GM19099 (cell line): ENCODE results near the gene ECM2.

ENCODE experiments used
- POLR2A ChIP-seq: IDR thresholded peaks from 3 replicates; pipeline ENCODE4 v1.6.1; 2011; ENCODE audit warnings: low read depth; ENCODE audit not compliant: insufficient read length; ENCODE audit errors: extremely low read depth

The ECM2 gene

DNA sequence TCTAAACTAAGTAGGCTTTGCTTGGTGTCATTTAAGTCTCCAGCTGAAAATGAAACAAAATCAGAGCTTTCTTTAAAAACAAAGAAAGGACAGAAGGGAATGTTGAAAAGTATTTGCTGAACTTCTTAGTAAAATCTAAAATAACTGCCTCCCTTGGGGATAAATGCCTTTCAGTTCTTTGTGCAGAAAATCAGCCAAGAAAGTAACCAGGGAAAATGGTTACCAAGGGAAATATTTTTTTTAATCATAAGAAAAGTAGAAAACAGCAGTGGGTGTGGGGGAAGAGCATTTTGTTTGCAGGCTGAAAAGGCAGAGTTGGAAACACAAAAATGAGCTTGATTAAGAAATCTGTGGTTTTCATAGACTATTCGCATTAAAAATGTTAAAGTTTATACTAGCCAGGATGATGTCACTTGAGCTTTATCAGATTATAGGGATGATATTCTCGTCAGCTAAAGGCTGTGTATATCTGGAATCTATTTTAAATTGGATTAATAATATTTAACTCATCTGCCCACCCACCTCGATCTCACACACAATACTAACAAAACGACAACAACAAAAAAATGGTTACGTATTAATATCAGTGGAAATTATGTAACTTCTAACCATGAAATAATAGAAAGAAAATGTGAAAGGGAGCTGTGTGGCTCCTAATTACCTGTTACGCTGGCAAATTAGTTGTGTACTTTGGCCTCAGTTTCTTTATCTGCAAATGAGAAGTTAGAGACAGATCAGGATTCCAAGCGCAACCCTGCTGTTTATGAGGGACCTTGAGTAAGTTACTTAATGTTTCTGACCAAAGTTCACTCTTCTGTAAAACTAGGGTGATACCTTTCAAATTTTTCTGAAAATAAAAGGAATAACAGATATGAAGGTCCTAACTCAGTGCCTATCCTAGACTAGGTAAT, at the start of gene ECM2:
Gene ECM2, minus strand, starts transcription at position 51 of the 911 bp plus-strand sequence. CDS start 13,124 bp downstream, outside the sequence.
- no peak for TF ChIP-seq POLR2A

DNA sequence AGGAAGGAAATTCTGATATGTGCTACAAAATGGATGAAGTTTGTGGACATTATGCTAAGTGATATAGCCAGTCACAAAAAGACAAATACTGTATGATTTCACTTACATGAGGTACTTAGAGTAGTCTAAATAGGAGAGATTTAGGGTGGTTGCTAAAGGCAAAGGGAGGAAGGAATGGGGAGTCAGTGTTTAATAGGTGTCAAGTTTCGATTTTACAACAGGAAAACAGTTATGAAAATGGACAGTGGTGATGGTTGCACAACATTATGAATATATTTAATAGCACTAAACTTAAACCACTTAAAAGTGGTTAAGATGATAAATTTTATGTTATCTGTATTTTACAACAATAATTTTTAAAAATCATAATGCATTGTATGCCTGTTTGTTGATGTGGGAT, 40.4 kb upstream of the ECM2 start:
- no peak for TF ChIP-seq POLR2A

DNA sequence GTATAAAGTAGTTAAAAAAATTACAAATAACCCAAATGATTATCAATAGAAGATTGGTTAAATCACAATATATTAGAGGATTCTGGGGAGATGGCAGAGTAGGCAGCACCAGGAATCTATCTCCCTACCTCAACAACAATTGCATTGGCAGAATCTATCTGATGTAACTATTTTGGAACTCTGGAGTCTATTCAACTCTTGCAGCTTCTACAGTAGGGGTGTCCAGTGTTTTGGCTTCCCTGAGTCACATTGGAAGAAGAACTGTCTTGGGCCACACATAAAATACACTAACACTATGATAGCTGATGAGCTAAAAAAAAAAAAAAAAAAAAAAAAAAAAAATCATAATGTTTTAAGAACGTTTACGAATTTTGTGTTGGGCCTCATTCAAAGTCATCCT, 29.2 kb upstream of the ECM2 start:
- no peak for TF ChIP-seq POLR2A

DNA sequence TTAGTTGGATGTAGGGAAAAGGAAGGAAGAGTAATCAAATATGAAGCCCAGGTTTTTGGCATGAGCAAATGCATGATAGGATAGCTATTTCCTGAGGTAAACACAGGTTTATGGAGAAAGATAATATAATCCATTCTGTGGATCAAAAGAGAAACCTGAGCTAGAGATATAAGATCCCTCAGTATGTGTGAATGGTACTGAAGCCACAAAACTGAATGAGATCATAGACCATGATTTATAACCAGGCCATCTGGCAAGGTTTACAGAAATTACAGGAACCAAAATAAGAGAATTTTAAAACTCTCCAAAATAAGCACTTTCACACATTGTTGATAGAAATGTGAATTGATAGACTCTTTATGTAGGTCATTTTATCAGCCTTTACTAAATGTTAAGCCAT, 28.7 kb upstream of the ECM2 start:
- TF ChIP-seq POLR2A: no peak

DNA sequence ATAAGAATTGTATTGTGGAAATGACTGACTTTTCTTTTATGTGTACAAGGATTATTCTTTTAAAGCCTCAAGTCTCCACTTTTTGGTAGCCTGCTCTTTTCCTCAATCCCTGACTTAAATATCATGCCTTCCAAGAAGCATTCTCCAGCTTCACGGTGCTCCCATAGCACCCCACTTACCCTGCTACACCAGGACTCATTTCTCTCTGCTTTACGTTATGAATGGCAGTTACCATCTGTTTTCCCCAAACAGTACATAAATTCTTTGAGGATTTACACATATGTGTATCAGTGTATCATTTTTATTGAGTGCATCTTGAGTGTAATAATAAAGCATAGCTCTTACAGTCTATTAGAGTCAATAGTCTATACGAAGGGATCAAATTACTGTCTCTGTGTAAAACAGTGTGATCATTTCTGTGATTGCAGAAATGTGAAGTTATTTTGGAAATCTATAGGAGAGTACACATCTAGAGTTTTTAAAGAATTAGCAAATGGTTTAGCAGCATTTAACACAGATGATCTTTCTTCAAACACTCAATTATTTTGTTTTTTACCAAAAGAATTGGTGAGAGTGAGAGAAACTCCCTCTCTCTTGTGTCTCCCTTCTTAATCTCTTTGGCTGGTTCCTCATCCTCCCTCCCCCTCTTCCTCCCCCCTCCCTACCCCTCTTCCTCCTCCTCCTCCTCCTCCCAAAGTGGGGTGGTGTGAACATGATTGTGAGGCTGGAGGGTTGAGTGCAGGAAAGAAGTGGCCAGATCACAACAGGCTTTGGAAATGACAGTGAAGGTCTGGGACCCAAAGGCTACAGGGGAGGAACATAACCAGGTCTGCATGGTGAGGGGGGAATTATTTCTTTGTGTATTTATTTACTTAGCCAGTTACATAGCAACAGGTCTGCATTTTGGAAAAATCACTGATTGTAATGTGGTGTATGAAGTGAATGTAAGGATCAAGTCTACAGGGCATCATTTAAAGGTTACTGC, 27.6 kb upstream of the ECM2 start:
- no peak for TF ChIP-seq POLR2A

DNA sequence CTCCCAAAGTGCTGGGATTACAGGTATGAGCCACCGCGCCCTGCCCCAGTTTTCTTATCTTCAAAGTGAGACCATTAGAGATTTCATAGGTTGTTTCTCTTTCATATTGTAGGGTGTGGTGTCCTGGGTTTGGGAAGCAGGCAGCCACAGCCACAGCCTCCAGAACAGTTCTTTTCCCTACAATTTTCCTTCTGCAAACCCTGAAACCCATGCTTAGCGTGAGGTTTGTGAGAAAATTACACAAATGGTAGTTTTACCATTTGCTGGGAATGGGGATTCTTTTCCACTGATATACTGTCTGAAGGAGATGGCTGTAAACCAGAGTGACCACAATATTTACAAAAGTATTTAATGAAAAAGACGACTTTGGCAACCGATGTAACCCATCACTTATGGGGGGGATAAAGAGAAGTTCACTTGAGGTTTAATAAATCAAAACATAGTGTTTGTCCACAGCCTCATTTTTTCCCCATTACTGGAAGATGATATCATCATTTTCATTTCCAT, 26.7 kb upstream of the ECM2 start:
- TF ChIP-seq POLR2A: no peak

DNA sequence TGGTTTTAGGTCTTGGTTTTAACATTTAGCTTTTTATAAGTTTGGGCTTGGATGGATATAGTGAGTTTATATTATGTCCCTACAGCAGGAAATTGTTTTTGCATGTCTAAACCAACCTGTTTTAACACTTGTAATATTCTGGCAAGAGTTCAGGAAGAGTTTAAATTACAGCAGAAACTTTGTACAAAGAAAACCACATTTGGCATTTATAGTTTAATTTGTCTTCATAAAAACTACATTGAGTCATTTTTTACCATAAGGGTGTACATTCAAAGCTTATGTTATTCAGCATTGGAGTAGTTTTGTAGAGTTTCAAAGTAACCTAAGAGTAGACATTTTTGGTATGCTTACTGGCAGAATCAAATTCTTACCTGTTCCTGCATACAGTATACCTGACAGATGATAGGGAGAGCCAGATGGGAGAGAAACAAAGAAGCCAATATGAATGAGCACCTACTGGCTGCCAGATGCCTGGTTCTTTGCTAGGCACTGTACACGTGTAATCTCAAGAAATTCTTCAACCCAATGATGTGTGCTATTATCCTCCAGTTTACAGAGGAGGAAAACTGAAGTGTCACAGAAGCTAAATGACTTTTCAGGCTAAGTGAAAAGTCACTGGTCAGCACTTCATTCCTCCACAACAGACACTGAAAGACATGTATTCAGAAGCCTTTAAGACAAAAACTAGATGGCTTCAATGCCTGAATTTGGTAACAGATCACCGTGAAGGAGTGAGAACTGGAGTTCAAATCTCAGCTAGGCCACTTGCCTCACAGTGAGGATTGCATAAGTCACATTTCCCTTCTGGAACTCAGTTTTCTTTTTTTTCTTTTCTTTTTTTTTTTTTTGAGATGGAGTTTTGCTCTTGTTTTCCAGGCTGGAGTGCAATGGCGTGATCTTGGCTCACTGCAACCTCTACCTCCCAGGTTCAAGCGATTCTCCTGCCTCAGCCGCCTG, 25.9 kb upstream of the ECM2 start:
- no peak for TF ChIP-seq POLR2A

DNA sequence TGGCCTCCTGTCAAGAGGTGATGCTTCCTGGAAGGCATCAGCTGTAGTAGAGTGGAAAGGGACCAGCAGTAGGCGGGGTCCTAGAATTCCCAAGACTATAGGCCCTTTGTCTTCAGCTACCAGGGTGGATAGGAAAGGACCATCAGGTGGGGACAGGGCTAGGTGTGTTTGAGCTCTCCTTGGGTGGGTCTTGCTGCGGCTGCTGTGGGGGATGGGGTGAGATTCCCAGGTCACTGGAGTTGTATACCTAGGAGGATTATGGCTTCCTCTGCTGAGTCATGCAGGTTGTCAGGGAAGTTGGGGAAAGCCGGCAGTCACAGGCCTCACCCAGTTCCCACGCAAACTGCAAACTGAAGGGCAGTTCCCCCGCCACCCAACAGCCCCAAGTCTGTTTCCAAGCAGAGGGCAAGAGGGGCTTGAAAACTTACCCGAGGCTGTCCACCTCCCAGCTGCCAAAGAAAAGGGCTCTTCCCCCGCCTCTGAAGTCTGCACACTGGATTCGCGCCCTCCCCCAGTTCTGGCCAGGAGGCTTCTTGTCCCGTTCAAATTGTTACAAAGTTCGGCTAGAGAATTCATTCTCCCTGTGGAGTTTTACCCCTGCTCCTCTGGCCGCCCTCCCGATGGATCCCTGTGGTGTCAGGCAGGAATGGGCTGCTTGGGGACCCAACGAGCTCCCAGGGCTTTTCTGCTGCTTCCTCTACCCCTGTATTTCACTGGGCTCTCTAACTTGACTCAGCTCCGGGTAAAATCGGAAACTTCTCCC, 23.0 kb upstream of the ECM2 start:
- no peak for TF ChIP-seq POLR2A

DNA sequence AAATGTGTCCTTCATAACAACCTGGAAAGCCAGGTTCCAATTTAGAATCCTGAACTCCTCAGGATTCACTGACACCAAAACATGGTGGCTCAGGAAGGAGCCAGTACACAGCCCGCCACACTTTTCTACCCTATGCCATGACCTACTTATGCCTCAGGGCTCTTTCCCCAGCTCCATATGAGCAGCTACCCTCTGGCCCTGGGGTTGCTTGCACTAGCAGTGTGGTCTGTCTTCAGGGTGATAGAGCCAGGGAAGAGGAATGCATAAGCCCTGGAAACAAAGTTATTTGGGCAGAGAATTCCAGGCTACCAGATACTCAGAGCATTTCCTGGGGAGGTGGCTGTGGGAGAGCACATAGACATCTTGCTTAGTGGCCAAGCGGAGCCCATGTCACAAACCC, 15.0 kb upstream of the ECM2 start:
- TF ChIP-seq POLR2A: no peak

DNA sequence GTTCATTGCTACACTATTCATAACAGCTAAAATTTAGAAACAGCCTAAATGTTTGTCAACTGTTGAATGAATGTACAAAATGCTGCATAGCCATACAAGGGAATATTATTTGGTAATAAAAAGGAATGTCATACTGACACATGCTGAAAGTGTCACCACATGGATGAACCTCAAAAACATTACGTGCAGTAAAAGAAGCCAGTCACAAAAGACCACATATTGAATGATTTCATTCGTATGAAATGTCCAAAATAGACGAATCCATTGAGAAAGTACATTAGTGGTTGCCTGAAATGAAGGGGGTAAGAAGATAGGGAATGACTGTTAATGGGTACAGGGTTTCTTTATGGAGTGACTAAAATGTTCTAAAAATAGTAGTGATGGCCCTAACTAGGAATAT, 11.6 kb upstream of the ECM2 start:
- no peak for TF ChIP-seq POLR2A

DNA sequence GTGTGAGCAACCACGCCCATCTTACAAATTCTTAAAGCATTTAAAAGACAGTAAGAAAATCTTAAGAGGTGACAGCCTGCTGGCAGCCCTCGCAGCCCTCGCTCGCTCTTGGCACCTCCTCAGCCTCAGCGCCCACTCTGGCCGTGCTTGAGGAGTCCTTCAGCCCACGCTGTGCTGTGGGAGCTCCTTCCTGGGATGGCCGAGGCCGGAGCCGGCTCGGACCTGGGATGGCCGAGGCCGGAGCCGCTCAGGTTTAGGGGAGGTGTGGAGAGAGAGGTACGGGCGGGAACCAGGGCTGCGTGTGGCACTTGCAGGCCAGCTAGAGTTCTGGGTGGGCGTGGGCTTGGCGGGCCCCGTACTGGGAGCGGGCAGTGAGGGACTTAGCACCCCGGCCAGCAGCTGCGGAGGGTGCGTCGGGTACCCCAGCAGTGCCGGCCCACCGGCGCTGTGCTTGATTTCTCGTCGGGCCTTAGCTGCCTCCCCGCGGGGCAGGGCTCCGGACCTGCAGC, 9.3 kb upstream of the ECM2 start:
- no peak for TF ChIP-seq POLR2A

DNA sequence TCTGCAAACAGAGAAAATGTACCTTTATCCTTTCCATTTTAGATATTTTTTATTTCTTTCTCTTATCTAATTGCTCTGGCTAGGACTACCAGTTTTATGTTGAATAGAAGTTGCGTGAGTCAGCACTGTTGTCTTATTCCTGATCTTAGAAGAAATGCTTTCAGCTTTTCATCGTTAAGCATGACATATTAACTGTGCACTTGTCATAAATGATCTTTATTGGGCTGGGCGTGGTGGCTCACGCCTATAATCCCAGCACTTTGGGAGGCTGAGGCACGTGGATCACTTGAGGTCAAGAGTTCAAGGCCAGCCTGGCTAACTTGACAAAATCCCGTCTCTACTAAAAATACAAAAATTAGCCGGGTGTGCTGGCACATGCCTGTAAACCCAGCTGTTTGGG, 8.2 kb upstream of the ECM2 start:
- no peak for TF ChIP-seq POLR2A

DNA sequence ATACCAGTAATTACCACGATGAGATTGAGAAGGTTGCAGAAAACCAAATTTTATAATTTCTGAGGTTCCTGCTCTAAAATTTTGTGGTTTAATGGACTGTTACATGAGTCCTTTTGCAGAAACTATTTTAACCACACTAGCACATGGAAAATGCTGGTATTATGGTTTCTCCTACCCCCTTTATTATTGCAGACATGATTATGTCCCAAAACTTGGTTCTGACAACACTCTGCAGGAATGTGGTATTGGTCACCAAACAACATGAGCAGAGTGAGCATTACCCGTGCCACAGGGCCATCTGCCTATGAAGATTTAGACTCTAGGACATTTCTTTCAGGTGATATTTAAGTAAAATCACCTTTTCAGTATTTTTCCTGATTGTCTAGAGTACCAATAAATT, 2.8 kb upstream of the ECM2 start:
- TF ChIP-seq POLR2A: no peak

DNA sequence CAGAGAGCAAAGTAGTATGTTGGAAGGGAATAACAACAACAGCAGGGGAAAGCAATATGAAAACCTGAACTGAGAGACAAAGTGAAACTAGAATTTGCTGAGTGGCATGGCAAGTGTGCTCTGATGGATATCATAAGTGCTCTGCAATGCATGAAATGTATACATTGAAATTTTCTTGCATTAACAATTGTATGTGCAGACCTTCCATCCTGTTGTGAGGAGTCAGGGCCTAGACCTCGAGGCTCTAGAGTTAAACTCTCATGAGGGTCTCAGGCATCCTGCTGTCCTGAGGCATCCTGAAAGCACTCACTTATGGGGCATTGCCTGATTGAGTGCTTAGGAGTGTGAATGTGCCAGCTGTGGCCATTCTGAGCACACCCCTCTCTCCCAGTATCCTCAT, 1.1 kb downstream of the ECM2 start:
- TF ChIP-seq POLR2A: no peak

DNA sequence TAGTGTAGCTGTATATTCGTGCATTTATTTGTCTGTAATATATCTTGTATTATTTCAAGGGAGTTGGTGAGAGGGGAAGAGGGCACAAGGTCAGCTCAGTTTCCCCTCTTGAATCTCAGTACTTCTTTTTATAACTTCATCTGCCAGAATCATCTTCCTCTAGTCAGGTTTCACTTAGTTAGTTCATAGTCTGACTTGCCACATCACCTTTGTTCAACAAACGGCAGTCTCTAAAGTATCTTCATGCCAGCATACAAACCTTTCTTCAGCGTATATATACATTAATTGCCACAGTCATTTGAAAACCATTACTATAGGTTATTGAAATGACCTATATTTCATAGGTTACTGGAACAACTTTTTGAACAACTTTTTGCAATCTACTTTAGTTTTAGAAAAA, 1.6 kb downstream of the ECM2 start:
- no peak for TF ChIP-seq POLR2A
